Stomach (tissue), 9 donors: ENCODE measurements around the gene CAPZB. TPM values are rescaled to one million over a fixed set of nuclear protein-coding genes. Genes with fewer than 3 reads are reported as not detected.

Experiments
- DNase-seq, 2 donors: peaks; one replicate each; pipeline versions ENCODE4 v3.0.0 to v3.0.0-alpha.2; 2013 to 2019
- H3K27ac ChIP-seq, 5 donors: fragments of 200-600 bp in 4 of 5; sonication (generic) in 4 of 5; one replicate each; pipeline ENCODE4 v1.5.1; 2013 to 2019; ENCODE audit warnings: mild to moderate bottlenecking in 1 of 5, moderate library complexity in 1 of 5
- H3K27me3 ChIP-seq, 3 donors: fragments of 200-600 bp; sonication (generic); one replicate each; pipeline ENCODE4 v1.5.1; 2017 to 2019; ENCODE audit warnings: mixed run types in 1 of 3
- H3K36me3 ChIP-seq, 4 donors: fragments of 200-600 bp; sonication (generic); 1 replicate in 3 of 4; 2 replicates in 1 of 4; pipeline ENCODE4 v1.5.1; 2016 to 2019
- H3K4me1 ChIP-seq, 4 donors: fragments of 200-600 bp; sonication (generic); one replicate each; pipeline ENCODE4 v1.5.1; 2016 to 2019
- H3K4me3 ChIP-seq, 4 donors: fragments of 200-600 bp; sonication (generic) in 3 of 4; one replicate each; pipeline ENCODE4 v1.5.1; 2016 to 2019; ENCODE audit warnings: mild to moderate bottlenecking in 1 of 4
- H3K9me3 ChIP-seq, 4 donors: fragments of 200-600 bp; sonication (generic); one replicate each; pipeline ENCODE4 v1.5.1; 2016 to 2019
- EP300 ChIP-seq: sonication (generic); formaldehyde crosslinking; IDR thresholded peaks from one replicate; pipeline ENCODE4 v1.6.1; 2017; ENCODE audit warnings: antibody characterized with exemption
- POLR2A ChIP-seq, 4 donors: fragments of 450-650 bp; IDR thresholded peaks; one replicate each; pipeline ENCODE4 v1.6.1; 2016; ENCODE audit warnings: antibody characterized with exemption in 4 of 4, control low read depth in 2 of 4, mild to moderate bottlenecking in 1 of 4, moderate library complexity in 1 of 4
- POLR2AphosphoS5 ChIP-seq, 3 donors: sonication (generic); formaldehyde crosslinking; IDR thresholded peaks; one replicate each; pipeline ENCODE4 v1.6.1; 2016; ENCODE audit warnings: antibody characterized with exemption in 3 of 3
- WGBS, 5 donors: extraction: QIAGEN DNeasy Blood & Tissue Kit in 3 of 5; methylation state at CpG; one replicate each; pipeline versions ENCODE4 v1.1.5 to v1.1.7; 2013 to 2018; 5-methylcytosine and 5-hydroxymethylcytosine counted together
- intact Hi-C: fragments of 100-400 bp; cut with DNase I; formaldehyde crosslinking; loops from one replicate; pipeline ENCODE4 v1.15.1; 2023; ENCODE audit warnings: low total_unique reads
- polyA plus RNA-seq, 3 donors: library from polyadenylated mRNA; stranded (reverse); fragments of 200-250 nt; gene quantifications; one replicate each; pipeline ENCODE4 v1.2.3, GENCODE V29; 2013
- total RNA-seq, 5 donors: library from RNA; depleted of rRNA; stranded (reverse); fragments of >200 nt; gene quantifications; one replicate each; pipeline versions ENCODE4 v1.1.0 to v1.2.3, GENCODE V29; 2014 to 2016
- TF ChIP-seq, protein P1 (sequence below), 7 experiments: fragments of 450-650 bp in 4 of 7; fragments of 200-600 bp in 3 of 7; sonication (generic) in 3 of 7; IDR thresholded peaks; one replicate each; pipeline ENCODE4 v1.5.1; 2016 to 2019; ENCODE audit warnings: antibody characterized with exemption in 7 of 7, control low read depth in 2 of 7, mild to moderate bottlenecking in 1 of 7
- donor health status: healthy with polysubstance abuse.
- donor health status: Bipolar disorder and iron deficiency.
- donor health status: healthy.

CAPZB gene
- total and polyA plus RNA-seq, 8 donors, result 84.9 to 345 (median 155) TPM

DNA sequence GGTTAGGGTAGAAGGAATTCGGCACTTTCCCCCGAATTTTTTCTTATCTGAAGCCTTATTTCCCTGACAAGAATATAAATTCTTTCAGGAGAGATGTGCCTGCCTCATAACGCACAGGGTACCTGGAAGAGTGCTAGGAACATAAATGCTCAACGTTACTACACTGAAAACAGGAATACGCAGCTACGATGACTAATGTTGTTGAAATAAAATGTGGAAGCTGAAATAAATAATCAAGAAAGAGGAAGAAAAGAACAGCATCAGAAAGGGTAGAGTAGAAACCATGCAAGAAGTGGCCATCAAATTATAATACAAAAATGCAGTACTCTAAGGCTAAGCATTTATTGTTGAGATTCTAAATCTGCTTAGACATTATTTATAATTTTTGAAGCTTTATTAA lies 139.3 kb downstream of the CAPZB start:
- 71 to 87% (median 82%) methylated on average over 6 of the region's 6 CpGs for WGBS, 5 donors
- intact Hi-C loops, result loop anchor here (10.0 kb wide), 1 partner anchor 309 kb away; no protein-coding TSS in a partner anchor
- no peak for TF ChIP-seq POLR2AphosphoS5 (IDR thresholded peaks at IDR 0.05)
- no peak for TF ChIP-seq POLR2A (IDR thresholded peaks at IDR 0.05)
- no peak for TF ChIP-seq EP300
- TF ChIP-seq, protein P1, sequence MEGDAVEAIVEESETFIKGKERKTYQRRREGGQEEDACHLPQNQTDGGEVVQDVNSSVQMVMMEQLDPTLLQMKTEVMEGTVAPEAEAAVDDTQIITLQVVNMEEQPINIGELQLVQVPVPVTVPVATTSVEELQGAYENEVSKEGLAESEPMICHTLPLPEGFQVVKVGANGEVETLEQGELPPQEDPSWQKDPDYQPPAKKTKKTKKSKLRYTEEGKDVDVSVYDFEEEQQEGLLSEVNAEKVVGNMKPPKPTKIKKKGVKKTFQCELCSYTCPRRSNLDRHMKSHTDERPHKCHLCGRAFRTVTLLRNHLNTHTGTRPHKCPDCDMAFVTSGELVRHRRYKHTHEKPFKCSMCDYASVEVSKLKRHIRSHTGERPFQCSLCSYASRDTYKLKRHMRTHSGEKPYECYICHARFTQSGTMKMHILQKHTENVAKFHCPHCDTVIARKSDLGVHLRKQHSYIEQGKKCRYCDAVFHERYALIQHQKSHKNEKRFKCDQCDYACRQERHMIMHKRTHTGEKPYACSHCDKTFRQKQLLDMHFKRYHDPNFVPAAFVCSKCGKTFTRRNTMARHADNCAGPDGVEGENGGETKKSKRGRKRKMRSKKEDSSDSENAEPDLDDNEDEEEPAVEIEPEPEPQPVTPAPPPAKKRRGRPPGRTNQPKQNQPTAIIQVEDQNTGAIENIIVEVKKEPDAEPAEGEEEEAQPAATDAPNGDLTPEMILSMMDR (IDR thresholded peaks at IDR 0.05), result no peak
- Histone ChIP-seq H3K9me3 (no peaks in the 10 kb centered on the region), H3K4me3 (no peak overlapping the region), H3K27ac (no peak overlapping the region), H3K27me3 (no peaks in the 10 kb centered on the region), H3K36me3 (peaks cover 44 to 86% (median 69%) of the 10 kb centered on the region in 4 donors), H3K4me1 (peaks cover 18 to 72% (median 43%) of the 10 kb centered on the region in 4 donors)
- no peak for DNase-seq

DNA sequence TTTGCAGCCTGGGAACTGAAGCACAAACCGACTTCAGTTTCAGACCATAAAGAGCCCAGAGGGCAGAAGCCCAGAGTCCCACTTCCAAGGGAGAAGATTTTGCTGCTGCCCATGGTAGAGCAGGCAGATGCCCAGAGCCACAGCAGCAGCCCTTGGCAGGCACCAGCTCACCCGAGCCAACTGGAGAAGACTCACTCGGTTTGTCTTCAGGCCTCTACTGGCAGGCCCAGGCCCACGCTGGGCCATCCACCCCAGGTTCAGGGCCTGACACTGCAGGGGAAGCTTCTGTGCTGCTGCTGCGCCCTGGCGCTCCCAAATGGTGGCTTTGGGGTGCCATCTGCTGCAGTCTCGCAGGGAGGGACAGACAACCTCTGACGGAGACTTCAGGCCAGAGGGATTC lies 139.9 kb downstream of the CAPZB start:
- Histone ChIP-seq H3K4me1 (peaks cover 18 to 72% (median 44%) of the 10 kb centered on the region in 4 donors), H3K36me3 (peaks cover 50 to 86% (median 73%) of the 10 kb centered on the region in 4 donors), H3K27me3 (no peaks in the 10 kb centered on the region), H3K9me3 (no peaks in the 10 kb centered on the region), H3K4me3 (no peak overlapping the region), H3K27ac (no peak overlapping the region)
- TF ChIP-seq EP300, result no peak
- TF ChIP-seq POLR2A (IDR thresholded peaks at IDR 0.05), result no peak
- TF ChIP-seq, protein P1 (IDR thresholded peaks at IDR 0.05), result no peak
- no peak for DNase-seq
- intact Hi-C loops, result loop anchor here (10.0 kb wide), 1 partner anchor 309 kb away; no protein-coding TSS in a partner anchor
- 88 to 92% (median 90%) methylated on average over 6 to 8 of the region's 8 CpGs for WGBS, 5 donors

DNA sequence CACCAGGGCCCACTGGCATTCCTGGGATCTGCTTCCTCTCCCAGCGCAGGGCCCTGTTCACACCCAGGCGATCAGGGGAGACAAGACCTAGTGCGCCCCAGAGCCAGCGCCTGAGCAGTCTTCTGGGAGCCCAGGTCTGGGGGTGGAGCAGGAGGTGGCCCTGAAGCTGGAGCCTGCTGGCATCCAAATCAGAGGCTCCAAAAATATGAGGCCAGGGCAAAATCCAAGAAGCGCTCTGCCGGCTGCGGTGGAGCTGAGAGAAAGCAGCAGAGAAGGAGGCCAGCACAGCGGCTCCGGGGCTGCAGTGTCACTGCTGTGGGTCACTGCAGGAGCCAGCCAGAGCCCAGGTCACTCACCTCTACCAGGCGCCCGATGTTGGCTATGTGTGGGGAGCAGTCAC lies 140.5 kb downstream of the CAPZB start:
- no peaks in the 10 kb centered on the region for H3K27me3 ChIP-seq
- peaks cover 53 to 86% (median 73%) of the 10 kb centered on the region in 4 donors for H3K36me3 ChIP-seq
- no peak for DNase-seq
- intact Hi-C loops, result loop anchor here (10.0 kb wide), 1 partner anchor 310 kb away; no protein-coding TSS in a partner anchor
- H3K27ac ChIP-seq, result peak overlapping the region in 2 of 5 donors; percentile 3 to 15
- no peaks in the 10 kb centered on the region for H3K9me3 ChIP-seq
- H3K4me3 ChIP-seq, result no peak overlapping the region
- TF ChIP-seq, protein P1 (IDR thresholded peaks at IDR 0.05), result no peak
- TF ChIP-seq POLR2AphosphoS5 (IDR thresholded peaks at IDR 0.05), result no peak
- TF ChIP-seq EP300, result no peak
- no peak for TF ChIP-seq POLR2A (IDR thresholded peaks at IDR 0.05)
- 92 to 98% (median 93%) methylated on average over 9 to 11 of the region's 11 CpGs for WGBS, 5 donors
- H3K4me1 ChIP-seq, result peaks cover 18 to 72% (median 44%) of the 10 kb centered on the region in 4 donors

DNA sequence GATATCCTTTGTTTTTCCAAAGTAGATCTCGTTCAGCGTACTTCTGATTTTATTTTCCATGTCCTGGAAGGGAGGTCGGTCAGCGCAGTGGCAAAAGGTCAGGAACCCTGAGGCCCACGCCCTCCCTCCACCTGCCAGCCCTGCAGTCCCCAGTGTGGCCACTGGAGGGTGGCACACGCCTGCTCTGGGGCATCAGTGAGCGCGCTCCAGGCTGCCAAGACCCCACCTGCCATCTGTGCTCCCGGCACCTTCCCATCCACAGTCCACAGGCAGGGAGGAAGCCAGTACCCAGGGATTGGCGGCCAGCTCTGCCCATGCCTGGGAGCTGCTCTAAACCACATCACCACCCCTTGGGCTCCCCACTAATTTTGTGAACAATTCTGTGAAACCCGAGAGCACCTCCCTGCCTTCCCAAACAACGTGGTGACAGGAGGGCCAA lies 140.9 kb downstream of the CAPZB start:
- H3K27me3 ChIP-seq, result no peaks in the 10 kb centered on the region
- H3K9me3 ChIP-seq, result no peaks in the 10 kb centered on the region
- TF ChIP-seq POLR2A (IDR thresholded peaks at IDR 0.05) (no peak), EP300 (no peak), POLR2AphosphoS5 (IDR thresholded peaks at IDR 0.05) (peak in 2 of 3 donors; percentile 16 to 59)
- TF ChIP-seq, protein P1 (IDR thresholded peaks at IDR 0.05), result peak in 5 of 7 experiments; percentile 86 to 95 (median 93)
- intact Hi-C loops, result loop anchor here (10.0 kb wide), 1 partner anchor 310 kb away; no protein-coding TSS in a partner anchor
- H3K4me3 ChIP-seq, result no peak overlapping the region
- WGBS, 5 donors, result 31 to 57% (median 46%) methylated on average over 12 of the region's 12 CpGs
- H3K27ac ChIP-seq, result peak overlapping the region in 2 of 5 donors; percentile 3 to 15
- DNase-seq, result peak; percentile 70 to 73
- peaks cover 18 to 72% (median 42%) of the 10 kb centered on the region in 4 donors for H3K4me1 ChIP-seq
- peaks cover 55 to 86% (median 73%) of the 10 kb centered on the region in 4 donors for H3K36me3 ChIP-seq
